ENCODE measurements around the gene FAM227B.
"Not testable (repeated sequence)": the region's sequence is repeated elsewhere in the genome, so short reads cannot be mapped to it uniquely, and the experiment has no call there.

Gene FAM227B

GRCh38 chr15:49610157-49610918 lies 10.3 kb downstream of the FAM227B start:
- DNase-seq (ENCODE audit: low spot score) = no peak

GRCh38 chr15:49606594-49606993 lies 14.0 kb downstream of the FAM227B start:
- DNase-seq (ENCODE audit: low spot score) = no peak

- no peak for DNase-seq (ENCODE audit: low spot score)
These were observed 15.0 kb downstream of the FAM227B start for GRCh38 chr15:49605588-49605987.

- no peak for DNase-seq (ENCODE audit: low spot score)
These were observed 15.8 kb downstream of the FAM227B start for GRCh38 chr15:49604625-49605409.

GRCh38 chr15:49592829-49593316 lies 27.7 kb downstream of the FAM227B start:
- DNase-seq (ENCODE audit: low spot score) = not testable (repeated sequence)

- no peak for DNase-seq (ENCODE audit: low spot score)
These were observed 31.6 kb downstream of the FAM227B start for GRCh38 chr15:49589030-49589429.

GRCh38 chr15:49573421-49573820 lies 47.2 kb downstream of the FAM227B start:
- DNase-seq (ENCODE audit: low spot score) = no peak

GRCh38 chr15:49570672-49571071 lies 49.9 kb downstream of the FAM227B start:
- DNase-seq (ENCODE audit: low spot score) = no peak

GRCh38 chr15:49570174-49570573 lies 50.4 kb downstream of the FAM227B start:
- no peak for DNase-seq (ENCODE audit: low spot score)

- no peak for DNase-seq (ENCODE audit: low spot score)
These were observed 60.6 kb downstream of the FAM227B start for GRCh38 chr15:49560045-49560444.

- no peak for DNase-seq (ENCODE audit: low spot score)
These were observed 61.7 kb downstream of the FAM227B start for GRCh38 chr15:49558929-49559328.

GRCh38 chr15:49556437-49556836 lies 64.2 kb downstream of the FAM227B start:
- no peak for DNase-seq (ENCODE audit: low spot score)

GRCh38 chr15:49550342-49550741 lies 70.3 kb downstream of the FAM227B start:
- DNase-seq (ENCODE audit: low spot score) = not testable (repeated sequence)

GRCh38 chr15:49538520-49538919 lies 82.1 kb downstream of the FAM227B start:
- no peak for DNase-seq (ENCODE audit: low spot score)

GRCh38 chr15:49530092-49530491 lies 90.5 kb downstream of the FAM227B start:
- DNase-seq (ENCODE audit: low spot score) = no peak

GRCh38 chr15:49528289-49528688 lies 92.3 kb downstream of the FAM227B start:
- DNase-seq (ENCODE audit: low spot score) = no peak

GRCh38 chr15:49521802-49522201 lies 98.8 kb downstream of the FAM227B start:
- DNase-seq (ENCODE audit: low spot score) = no peak

- DNase-seq (ENCODE audit: low spot score) = not testable (repeated sequence)
These were observed 107.9 kb downstream of the FAM227B start for GRCh38 chr15:49512739-49513138.

GRCh38 chr15:49507261-49507660 lies 113.4 kb downstream of the FAM227B start:
- DNase-seq (ENCODE audit: low spot score) = no peak

GRCh38 chr15:49506341-49506740 lies 114.3 kb downstream of the FAM227B start:
- DNase-seq (ENCODE audit: low spot score) = no peak

- no peak for DNase-seq (ENCODE audit: low spot score)
These were observed 119.0 kb downstream of the FAM227B start for GRCh38 chr15:49501586-49501985.

GRCh38 chr15:49495993-49496753 lies 124.4 kb downstream of the FAM227B start:
- no peak for DNase-seq (ENCODE audit: low spot score)
